HepG2 (cell line): ENCODE data around the gene ANKRA2. TPM values are rescaled to one million over a fixed set of nuclear protein-coding genes. Genes with fewer than 3 reads are reported as not detected.

ENCODE experiments used
- ATF1 ChIP-seq: IDR thresholded peaks from 2 replicates; pipeline ENCODE4 v1.6.1; 2016; ENCODE audit warnings: mild to moderate bottlenecking, control low read depth
- ATF6 ChIP-seq: sonication (generic); formaldehyde crosslinking; conservative IDR thresholded peaks from 2 replicates; pipeline ENCODE4 v1.4.0; 2020; ENCODE audit warnings: missing genetic modification reagents
- NBN ChIP-seq: fragments of 450-650 bp; conservative IDR thresholded peaks from 2 replicates; pipeline ENCODE4 v1.6.1; 2017
- POLR2AphosphoS5 ChIP-seq: IDR thresholded peaks from 2 replicates; pipeline ENCODE4 v1.6.1; 2012; ENCODE audit warnings: low read depth, low read length
- SP140L ChIP-seq: sonication (generic); formaldehyde crosslinking; IDR thresholded peaks from 2 replicates; pipeline ENCODE4 v1.4.0; 2020; ENCODE audit warnings: missing genetic modification reagents, borderline replicate concordance
- TCF7L2 ChIP-seq: IDR thresholded peaks from 2 replicates; pipeline ENCODE4 v1.6.1; 2011; ENCODE audit warnings: mild to moderate bottlenecking, low read depth, low read length, moderate library complexity
- ZNF264 ChIP-seq: sonication (generic); formaldehyde crosslinking; IDR thresholded peaks from 2 replicates; pipeline ENCODE4 v1.4.0; 2020; ENCODE audit warnings: missing genetic modification reagents
- ZNF501 ChIP-seq: sonication (generic); formaldehyde crosslinking; IDR thresholded peaks from 2 replicates; pipeline ENCODE4 v1.5.1; 2020; ENCODE audit warnings: mild to moderate bottlenecking, moderate library complexity, missing genetic modification reagents
- ZNF577 ChIP-seq: sonication (generic); formaldehyde crosslinking; IDR thresholded peaks from 2 replicates; pipeline ENCODE4 v1.4.0; 2020; ENCODE audit warnings: mild to moderate bottlenecking, low read depth, missing genetic modification reagents, borderline replicate concordance
- ZNF777 ChIP-seq: sonication (generic); formaldehyde crosslinking; IDR thresholded peaks from 2 replicates; pipeline ENCODE4 v1.4.0; 2020; ENCODE audit warnings: missing genetic modification reagents
- polyA plus RNA-seq, 8 experiments: library from polyadenylated mRNA; depleted of rRNA in 3 of 8; stranded (reverse) in 7 of 8; unstranded in 1 of 8; fragments of >200 nt; fragmentation: Illumina TruSeq in 4 of 8; extraction: Trizol in 4 of 8; gene quantifications; 2 replicates each; pipeline versions ENCODE4 v1.2.1 to v1.2.3, GENCODE V29; 2011 to 2016; ENCODE audit warnings: low read depth in 4 of 8, missing spikeins in 1 of 8, mixed read lengths in 1 of 8; ENCODE audit not compliant: insufficient read depth in 1 of 8
- total RNA-seq, 5 experiments: library from RNA; depleted of rRNA; stranded (reverse); fragments of >200 nt; fragmentation: Illumina TruSeq; extraction: Trizol; gene quantifications; 2 replicates each; pipeline ENCODE4 v1.2.3, GENCODE V29; 2016; ENCODE audit warnings: low read depth in 1 of 5
- TF ChIP-seq, protein P1 (sequence below): IDR thresholded peaks from 2 replicates; pipeline ENCODE4 v1.6.1; 2016; ENCODE audit warnings: low read depth, missing genetic modification reagents, missing compliant biosample characterization
- TF ChIP-seq, protein P2 (sequence below): sonication (generic); formaldehyde crosslinking; IDR thresholded peaks from 2 replicates; pipeline ENCODE4 v1.4.0; 2020; ENCODE audit warnings: missing genetic modification reagents
- TF ChIP-seq, protein P3 (sequence below): sonication (generic); formaldehyde crosslinking; IDR thresholded peaks from 2 replicates; pipeline ENCODE4 v1.4.0; 2020; ENCODE audit warnings: mild to moderate bottlenecking, missing genetic modification reagents

Gene ANKRA2
- total and polyA plus RNA-seq, 2 of the 13 experiments (the other 11 are each of a cell fraction or from before 2014, with no cell fraction given) = 23.6 to 33.6 TPM

- TF ChIP-seq, protein P1, sequence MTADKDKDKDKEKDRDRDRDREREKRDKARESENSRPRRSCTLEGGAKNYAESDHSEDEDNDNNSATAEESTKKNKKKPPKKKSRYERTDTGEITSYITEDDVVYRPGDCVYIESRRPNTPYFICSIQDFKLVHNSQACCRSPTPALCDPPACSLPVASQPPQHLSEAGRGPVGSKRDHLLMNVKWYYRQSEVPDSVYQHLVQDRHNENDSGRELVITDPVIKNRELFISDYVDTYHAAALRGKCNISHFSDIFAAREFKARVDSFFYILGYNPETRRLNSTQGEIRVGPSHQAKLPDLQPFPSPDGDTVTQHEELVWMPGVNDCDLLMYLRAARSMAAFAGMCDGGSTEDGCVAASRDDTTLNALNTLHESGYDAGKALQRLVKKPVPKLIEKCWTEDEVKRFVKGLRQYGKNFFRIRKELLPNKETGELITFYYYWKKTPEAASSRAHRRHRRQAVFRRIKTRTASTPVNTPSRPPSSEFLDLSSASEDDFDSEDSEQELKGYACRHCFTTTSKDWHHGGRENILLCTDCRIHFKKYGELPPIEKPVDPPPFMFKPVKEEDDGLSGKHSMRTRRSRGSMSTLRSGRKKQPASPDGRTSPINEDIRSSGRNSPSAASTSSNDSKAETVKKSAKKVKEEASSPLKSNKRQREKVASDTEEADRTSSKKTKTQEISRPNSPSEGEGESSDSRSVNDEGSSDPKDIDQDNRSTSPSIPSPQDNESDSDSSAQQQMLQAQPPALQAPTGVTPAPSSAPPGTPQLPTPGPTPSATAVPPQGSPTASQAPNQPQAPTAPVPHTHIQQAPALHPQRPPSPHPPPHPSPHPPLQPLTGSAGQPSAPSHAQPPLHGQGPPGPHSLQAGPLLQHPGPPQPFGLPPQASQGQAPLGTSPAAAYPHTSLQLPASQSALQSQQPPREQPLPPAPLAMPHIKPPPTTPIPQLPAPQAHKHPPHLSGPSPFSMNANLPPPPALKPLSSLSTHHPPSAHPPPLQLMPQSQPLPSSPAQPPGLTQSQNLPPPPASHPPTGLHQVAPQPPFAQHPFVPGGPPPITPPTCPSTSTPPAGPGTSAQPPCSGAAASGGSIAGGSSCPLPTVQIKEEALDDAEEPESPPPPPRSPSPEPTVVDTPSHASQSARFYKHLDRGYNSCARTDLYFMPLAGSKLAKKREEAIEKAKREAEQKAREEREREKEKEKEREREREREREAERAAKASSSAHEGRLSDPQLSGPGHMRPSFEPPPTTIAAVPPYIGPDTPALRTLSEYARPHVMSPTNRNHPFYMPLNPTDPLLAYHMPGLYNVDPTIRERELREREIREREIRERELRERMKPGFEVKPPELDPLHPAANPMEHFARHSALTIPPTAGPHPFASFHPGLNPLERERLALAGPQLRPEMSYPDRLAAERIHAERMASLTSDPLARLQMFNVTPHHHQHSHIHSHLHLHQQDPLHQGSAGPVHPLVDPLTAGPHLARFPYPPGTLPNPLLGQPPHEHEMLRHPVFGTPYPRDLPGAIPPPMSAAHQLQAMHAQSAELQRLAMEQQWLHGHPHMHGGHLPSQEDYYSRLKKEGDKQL (CRISPR knock-in tag) = no peak
- TF ChIP-seq SP140L (CRISPR knock-in tag) (no peak), ATF6 (CRISPR knock-in tag) (no peak), ZNF777 (peak; percentile 47; the same call in 1 of the 2 replicates), POLR2AphosphoS5 (peak; percentile 79), NBN (no peak), ZNF501 (CRISPR knock-in tag) (peak; percentile 92), TCF7L2 (no peak), ZNF577 (0 out of 2 replicates have a peak, but pooled peaks have one; percentile 19), ATF1 (CRISPR knock-in tag) (peak; percentile 98), ZNF264 (CRISPR knock-in tag) (peak; percentile 54; the same call in 1 of the 2 replicates)
- TF ChIP-seq, protein P2, sequence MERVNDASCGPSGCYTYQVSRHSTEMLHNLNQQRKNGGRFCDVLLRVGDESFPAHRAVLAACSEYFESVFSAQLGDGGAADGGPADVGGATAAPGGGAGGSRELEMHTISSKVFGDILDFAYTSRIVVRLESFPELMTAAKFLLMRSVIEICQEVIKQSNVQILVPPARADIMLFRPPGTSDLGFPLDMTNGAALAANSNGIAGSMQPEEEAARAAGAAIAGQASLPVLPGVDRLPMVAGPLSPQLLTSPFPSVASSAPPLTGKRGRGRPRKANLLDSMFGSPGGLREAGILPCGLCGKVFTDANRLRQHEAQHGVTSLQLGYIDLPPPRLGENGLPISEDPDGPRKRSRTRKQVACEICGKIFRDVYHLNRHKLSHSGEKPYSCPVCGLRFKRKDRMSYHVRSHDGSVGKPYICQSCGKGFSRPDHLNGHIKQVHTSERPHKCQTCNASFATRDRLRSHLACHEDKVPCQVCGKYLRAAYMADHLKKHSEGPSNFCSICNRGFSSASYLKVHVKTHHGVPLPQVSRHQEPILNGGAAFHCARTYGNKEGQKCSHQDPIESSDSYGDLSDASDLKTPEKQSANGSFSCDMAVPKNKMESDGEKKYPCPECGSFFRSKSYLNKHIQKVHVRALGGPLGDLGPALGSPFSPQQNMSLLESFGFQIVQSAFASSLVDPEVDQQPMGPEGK (CRISPR knock-in tag) = peak; percentile 37; the same call in 1 of the 2 replicates
- TF ChIP-seq, protein P3, sequence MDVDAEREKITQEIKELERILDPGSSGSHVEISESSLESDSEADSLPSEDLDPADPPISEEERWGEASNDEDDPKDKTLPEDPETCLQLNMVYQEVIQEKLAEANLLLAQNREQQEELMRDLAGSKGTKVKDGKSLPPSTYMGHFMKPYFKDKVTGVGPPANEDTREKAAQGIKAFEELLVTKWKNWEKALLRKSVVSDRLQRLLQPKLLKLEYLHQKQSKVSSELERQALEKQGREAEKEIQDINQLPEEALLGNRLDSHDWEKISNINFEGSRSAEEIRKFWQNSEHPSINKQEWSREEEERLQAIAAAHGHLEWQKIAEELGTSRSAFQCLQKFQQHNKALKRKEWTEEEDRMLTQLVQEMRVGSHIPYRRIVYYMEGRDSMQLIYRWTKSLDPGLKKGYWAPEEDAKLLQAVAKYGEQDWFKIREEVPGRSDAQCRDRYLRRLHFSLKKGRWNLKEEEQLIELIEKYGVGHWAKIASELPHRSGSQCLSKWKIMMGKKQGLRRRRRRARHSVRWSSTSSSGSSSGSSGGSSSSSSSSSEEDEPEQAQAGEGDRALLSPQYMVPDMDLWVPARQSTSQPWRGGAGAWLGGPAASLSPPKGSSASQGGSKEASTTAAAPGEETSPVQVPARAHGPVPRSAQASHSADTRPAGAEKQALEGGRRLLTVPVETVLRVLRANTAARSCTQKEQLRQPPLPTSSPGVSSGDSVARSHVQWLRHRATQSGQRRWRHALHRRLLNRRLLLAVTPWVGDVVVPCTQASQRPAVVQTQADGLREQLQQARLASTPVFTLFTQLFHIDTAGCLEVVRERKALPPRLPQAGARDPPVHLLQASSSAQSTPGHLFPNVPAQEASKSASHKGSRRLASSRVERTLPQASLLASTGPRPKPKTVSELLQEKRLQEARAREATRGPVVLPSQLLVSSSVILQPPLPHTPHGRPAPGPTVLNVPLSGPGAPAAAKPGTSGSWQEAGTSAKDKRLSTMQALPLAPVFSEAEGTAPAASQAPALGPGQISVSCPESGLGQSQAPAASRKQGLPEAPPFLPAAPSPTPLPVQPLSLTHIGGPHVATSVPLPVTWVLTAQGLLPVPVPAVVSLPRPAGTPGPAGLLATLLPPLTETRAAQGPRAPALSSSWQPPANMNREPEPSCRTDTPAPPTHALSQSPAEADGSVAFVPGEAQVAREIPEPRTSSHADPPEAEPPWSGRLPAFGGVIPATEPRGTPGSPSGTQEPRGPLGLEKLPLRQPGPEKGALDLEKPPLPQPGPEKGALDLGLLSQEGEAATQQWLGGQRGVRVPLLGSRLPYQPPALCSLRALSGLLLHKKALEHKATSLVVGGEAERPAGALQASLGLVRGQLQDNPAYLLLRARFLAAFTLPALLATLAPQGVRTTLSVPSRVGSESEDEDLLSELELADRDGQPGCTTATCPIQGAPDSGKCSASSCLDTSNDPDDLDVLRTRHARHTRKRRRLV = 0 out of 2 replicates have a peak, but pooled peaks have one; percentile 54
These were observed at the start of gene ANKRA2, which contains the start of gene UTP15 (continued) for GRCh38 chr5:73565139-73565968.
